CD4-positive, CD25-positive, alpha-beta regulatory T cell (primary cell): ENCODE data around the gene KCNQ1. TPM values are rescaled to one million over a fixed set of nuclear protein-coding genes. Genes with fewer than 3 reads are reported as not detected.

Experiments used
- ATAC-seq, 2 donors: fragments of 150-1000 bp; cut with Tn5 transposase; one replicate each; pipeline ENCODE4 v1.10.0; 2021; ENCODE audit warnings: low read depth in 2 of 2, moderate number of reproducible peaks in 2 of 2, moderate library complexity in 1 of 2
- DNase-seq, 3 donors: peaks; one replicate each; pipeline versions ENCODE4 v3.0.0 to v3.0.0-alpha.2; 2012 to 2022; ENCODE audit warnings: mixed read lengths in 1 of 3
- H3K27ac ChIP-seq: one replicate; pipeline ENCODE4 v1.7.0; 2013; ENCODE audit warnings: mild to moderate bottlenecking, low read length; ENCODE audit not compliant: insufficient read depth, poor library complexity, severe bottlenecking
- H3K27me3 ChIP-seq: one replicate; pipeline ENCODE4 v1.7.0; 2013; ENCODE audit warnings: low read length; ENCODE audit not compliant: control insufficient read depth, insufficient read depth
- H3K36me3 ChIP-seq: one replicate; pipeline ENCODE4 v1.7.0; 2013; ENCODE audit warnings: mild to moderate bottlenecking, low read length, moderate library complexity; ENCODE audit not compliant: control insufficient read depth, insufficient read depth
- H3K4me1 ChIP-seq: 2 replicates; pipeline ENCODE4 v1.7.0; 2013; ENCODE audit warnings: mild to moderate bottlenecking, low read length; ENCODE audit not compliant: insufficient read depth, control insufficient read depth, poor library complexity, severe bottlenecking
- H3K4me3 ChIP-seq: one replicate; pipeline ENCODE4 v1.7.0; 2013; ENCODE audit warnings: low read depth, mild to moderate bottlenecking, low read length, moderate library complexity
- H3K9me3 ChIP-seq, 2 experiments: 1 replicate in 1 of 2; 2 replicates in 1 of 2; pipeline ENCODE4 v1.7.0; 2013; ENCODE audit warnings: low read length in 2 of 2, mild to moderate bottlenecking in 1 of 2, moderate library complexity in 1 of 2; ENCODE audit not compliant: control insufficient read depth in 2 of 2
- H3K27ac Mint-ChIP-seq, 3 donors: one replicate each; pipeline ENCODE4 v1.8.0; 2020 to 2022; ENCODE audit warnings: mild to moderate bottlenecking in 3 of 3, mixed read lengths in 3 of 3, moderate library complexity in 2 of 3
- H3K27me3 Mint-ChIP-seq: one replicate; pipeline ENCODE4 v1.8.0; 2022; ENCODE audit warnings: mild to moderate bottlenecking, mixed read lengths
- H3K36me3 Mint-ChIP-seq: one replicate; pipeline ENCODE4 v1.8.0; 2020; ENCODE audit warnings: mixed read lengths
- H3K4me1 Mint-ChIP-seq, 4 donors: one replicate each; pipeline ENCODE4 v1.8.0; 2020 to 2022; ENCODE audit warnings: mixed read lengths in 4 of 4, mild to moderate bottlenecking in 1 of 4
- H3K4me3 Mint-ChIP-seq, 4 donors: one replicate each; pipeline ENCODE4 v1.8.0; 2020 to 2022; ENCODE audit warnings: mild to moderate bottlenecking in 4 of 4, mixed read lengths in 4 of 4, moderate library complexity in 3 of 4
- H3K9me3 Mint-ChIP-seq, 7 donors: one replicate each; pipeline ENCODE4 v1.8.0; 2020 to 2022; ENCODE audit warnings: mixed read lengths in 7 of 7, mild to moderate bottlenecking in 3 of 7, moderate library complexity in 2 of 7
- polyA plus RNA-seq, 4 donors: library from polyadenylated mRNA; unstranded; fragments of 300-500 nt; fragmentation: Illumina TruSeq; gene quantifications; one replicate each; pipeline ENCODE4 v1.2.3, GENCODE V29; 2021
- total RNA-seq: library from RNA; stranded (reverse); gene quantifications from one replicate; pipeline ENCODE4 v1.2.3, GENCODE V29; 2022

KCNQ1 gene
- total and polyA plus RNA-seq, 5 donors from 2014 or later: 5.5 to 13.4 (median 6.8) TPM

DNA sequence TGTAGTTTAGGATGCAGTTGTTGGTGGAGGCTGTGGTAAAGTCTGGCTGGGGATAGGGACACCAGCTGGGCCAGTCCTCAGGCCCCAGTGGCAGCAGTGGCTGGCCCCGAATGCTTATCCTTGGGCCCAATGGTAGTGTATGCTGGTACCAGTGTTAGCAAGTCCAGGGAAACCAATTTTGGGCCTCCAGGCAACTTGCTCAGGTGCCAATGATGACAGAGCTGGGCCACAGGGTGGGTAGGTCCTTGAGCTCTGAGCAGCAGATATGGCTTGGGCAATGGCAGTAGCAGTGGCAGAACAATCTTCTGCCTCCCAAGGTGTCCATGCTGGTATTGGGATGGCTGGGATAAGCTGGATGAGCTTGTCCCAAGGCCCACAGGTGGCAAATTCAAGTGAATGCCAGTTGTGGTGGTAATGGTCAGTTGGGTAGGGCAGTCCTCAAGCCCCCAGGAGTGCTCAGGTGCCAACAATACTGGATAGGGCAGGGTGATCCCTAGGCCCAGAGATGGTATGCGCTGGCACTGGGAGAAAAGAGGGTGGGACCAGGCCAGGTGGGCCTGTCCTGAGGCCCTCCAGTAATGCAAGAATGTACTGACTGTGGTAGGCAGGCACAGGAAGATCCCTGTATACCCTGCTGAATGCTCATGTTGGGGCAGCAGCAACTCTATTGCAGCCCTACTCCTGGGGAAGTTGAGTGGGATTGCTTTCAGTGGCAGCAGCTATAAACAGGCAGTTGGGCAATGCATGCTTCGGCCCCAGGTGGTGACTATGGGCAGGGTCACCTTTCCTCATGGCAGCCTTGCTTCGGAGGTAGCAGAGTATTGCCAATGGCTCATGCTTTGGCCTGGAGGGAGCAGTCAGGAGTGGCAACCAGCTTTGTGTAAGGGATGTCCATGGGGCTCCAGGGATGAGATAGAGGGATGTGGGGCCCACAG is 200.3 kb downstream of the KCNQ1 start:
- H3K36me3 ChIP-seq: no peaks in the 10 kb centered on the region
- H3K27ac Mint-ChIP-seq: no peak overlapping the region
- H3K27me3 ChIP-seq: no peaks in the 10 kb centered on the region
- no peak overlapping the region for H3K4me3 Mint-ChIP-seq
- H3K4me3 ChIP-seq: no peak overlapping the region
- ATAC-seq (no peak), DNase-seq (no peak)
- H3K9me3 ChIP-seq: peaks cover 43 to 64% of the 10 kb centered on the region in 2 experiments
- H3K27me3 Mint-ChIP-seq: no peaks in the 10 kb centered on the region
- H3K27ac ChIP-seq: no peak overlapping the region
- H3K4me1 ChIP-seq: no peaks in the 10 kb centered on the region
- H3K9me3 Mint-ChIP-seq: peaks cover 1 to 74% (median 33%) of the 10 kb centered on the region in 7 donors
- H3K36me3 Mint-ChIP-seq: peaks cover 51% of the 10 kb centered on the region
- no peaks in the 10 kb centered on the region for H3K4me1 Mint-ChIP-seq

DNA sequence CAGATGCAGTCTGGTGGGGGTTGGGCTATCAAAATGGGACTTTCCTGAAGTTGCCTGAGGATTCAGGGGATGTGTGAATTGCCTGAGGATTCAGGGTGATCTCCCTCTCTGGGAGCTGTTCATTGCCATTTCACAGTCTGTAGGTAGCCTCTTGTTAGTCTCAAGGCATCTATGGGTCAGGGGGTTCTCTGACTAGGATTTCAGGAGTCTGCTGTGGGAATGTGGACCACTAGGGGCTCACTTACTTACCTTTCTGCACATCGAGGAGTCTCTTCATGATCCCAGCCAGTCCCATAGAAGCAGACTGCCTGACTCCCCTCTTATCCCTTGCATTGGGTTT is 200.9 kb downstream of the KCNQ1 start:
- Mint-ChIP-seq H3K4me1 (no peaks in the 10 kb centered on the region), H3K4me3 (no peak overlapping the region), H3K9me3 (peaks cover under 1 to 73% (median 31%) of the 10 kb centered on the region in 7 donors), H3K36me3 (peaks cover 51% of the 10 kb centered on the region), H3K27me3 (no peaks in the 10 kb centered on the region), H3K27ac (no peak overlapping the region)
- ATAC-seq: no peak
- no peak for DNase-seq
- peaks cover 49 to 61% of the 10 kb centered on the region in 2 experiments for H3K9me3 ChIP-seq
- no peaks in the 10 kb centered on the region for H3K36me3 ChIP-seq
- H3K4me1 ChIP-seq: no peaks in the 10 kb centered on the region
- no peaks in the 10 kb centered on the region for H3K27me3 ChIP-seq
- no peak overlapping the region for H3K27ac ChIP-seq
- H3K4me3 ChIP-seq: no peak overlapping the region

DNA sequence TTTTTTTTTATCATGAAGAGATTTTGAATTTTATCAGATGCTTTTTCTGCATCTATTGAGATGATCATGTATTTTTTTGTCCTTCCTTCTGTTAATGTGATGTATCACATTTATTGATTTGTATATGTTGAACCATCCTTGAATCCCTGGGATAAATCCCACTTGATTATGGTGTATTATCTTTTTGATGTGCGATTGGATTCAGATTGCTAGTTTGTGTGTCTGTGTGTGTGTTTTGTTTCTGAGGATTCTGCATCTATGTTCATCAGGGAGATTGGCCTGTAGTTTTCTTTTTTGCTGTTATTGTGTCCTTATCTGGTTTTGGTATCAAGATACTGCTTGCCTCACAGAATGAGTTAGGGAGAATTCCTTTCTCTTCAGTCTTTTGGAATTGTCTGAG is 202.4 kb downstream of the KCNQ1 start:
- Mint-ChIP-seq H3K27ac (no peak overlapping the region), H3K36me3 (peaks cover 40% of the 10 kb centered on the region), H3K4me3 (no peak overlapping the region), H3K4me1 (no peaks in the 10 kb centered on the region), H3K9me3 (peaks cover 1 to 68% (median 24%) of the 10 kb centered on the region in 7 donors), H3K27me3 (no peaks in the 10 kb centered on the region)
- ATAC-seq (no peak), DNase-seq (no peak)
- H3K27me3 ChIP-seq: no peaks in the 10 kb centered on the region
- no peak overlapping the region for H3K27ac ChIP-seq
- H3K36me3 ChIP-seq: no peaks in the 10 kb centered on the region
- peaks cover 47 to 61% of the 10 kb centered on the region in 2 experiments for H3K9me3 ChIP-seq
- H3K4me3 ChIP-seq: no peak overlapping the region
- H3K4me1 ChIP-seq: no peaks in the 10 kb centered on the region

DNA sequence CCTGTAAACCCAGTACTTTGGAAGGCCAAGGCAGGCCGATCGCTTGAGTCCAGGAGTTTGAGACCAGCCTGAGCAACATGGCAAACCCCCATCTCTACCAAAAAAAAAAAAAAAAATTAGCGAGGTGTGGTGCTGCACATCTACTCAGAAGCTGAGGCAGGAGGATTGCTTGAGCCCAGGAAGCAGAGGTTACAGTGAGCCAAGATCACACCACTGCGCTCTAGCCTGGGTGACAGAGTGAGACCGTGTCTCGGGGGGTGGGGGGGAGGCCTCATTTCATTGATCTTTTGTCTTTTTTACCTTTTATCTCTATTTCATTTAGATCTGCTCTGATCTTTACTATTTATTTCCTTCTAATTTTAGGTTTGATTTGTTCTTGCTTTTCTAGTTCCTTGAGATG is 203.1 kb downstream of the KCNQ1 start:
- H3K27me3 Mint-ChIP-seq: no peaks in the 10 kb centered on the region
- no peak for DNase-seq
- no peaks in the 10 kb centered on the region for H3K4me1 ChIP-seq
- no peaks in the 10 kb centered on the region for H3K4me1 Mint-ChIP-seq
- no peaks in the 10 kb centered on the region for H3K36me3 ChIP-seq
- peaks cover 34% of the 10 kb centered on the region for H3K36me3 Mint-ChIP-seq
- H3K4me3 ChIP-seq: no peak overlapping the region
- H3K27ac ChIP-seq: no peak overlapping the region
- no peak overlapping the region for H3K27ac Mint-ChIP-seq
- H3K9me3 Mint-ChIP-seq: peaks cover 1 to 67% (median 24%) of the 10 kb centered on the region in 7 donors
- H3K9me3 ChIP-seq: peaks cover 40 to 61% of the 10 kb centered on the region in 2 experiments
- no peak overlapping the region for H3K4me3 Mint-ChIP-seq
- H3K27me3 ChIP-seq: no peaks in the 10 kb centered on the region
- ATAC-seq: no peak

DNA sequence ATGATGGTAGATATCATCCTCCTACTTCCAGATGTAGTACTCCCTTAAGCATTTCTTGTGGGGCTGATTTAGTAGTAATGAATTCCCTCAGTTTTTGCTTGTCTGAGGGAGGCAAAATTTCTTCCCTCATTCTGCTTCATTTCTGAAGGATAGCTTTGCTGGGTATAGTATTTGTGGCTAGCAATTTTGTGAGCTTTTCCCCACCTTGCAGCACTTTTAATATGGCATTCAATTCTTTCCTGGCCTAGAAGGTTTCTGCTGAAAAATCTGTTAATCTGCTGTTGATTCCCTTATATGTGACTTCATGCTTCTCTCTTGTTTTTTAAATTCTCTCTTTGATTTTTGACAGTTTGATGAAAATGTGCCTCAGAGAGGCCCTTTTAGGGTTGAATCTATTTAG is 204.6 kb downstream of the KCNQ1 start:
- peaks cover 0 to 53% (median 17%) of the 10 kb centered on the region in 7 donors for H3K9me3 Mint-ChIP-seq
- no peaks in the 10 kb centered on the region for H3K36me3 ChIP-seq
- no peaks in the 10 kb centered on the region for H3K27me3 Mint-ChIP-seq
- H3K9me3 ChIP-seq: peaks cover 27 to 47% of the 10 kb centered on the region in 2 experiments
- no peak overlapping the region for H3K4me3 ChIP-seq
- no peak for ATAC-seq
- H3K4me1 Mint-ChIP-seq: no peaks in the 10 kb centered on the region
- peaks cover 28% of the 10 kb centered on the region for H3K36me3 Mint-ChIP-seq
- DNase-seq: no peak
- H3K27me3 ChIP-seq: no peaks in the 10 kb centered on the region
- no peak overlapping the region for H3K27ac Mint-ChIP-seq
- H3K4me1 ChIP-seq: no peaks in the 10 kb centered on the region
- no peak overlapping the region for H3K27ac ChIP-seq
- peak overlapping the region in 1 of 4 donors; percentile 47 for H3K4me3 Mint-ChIP-seq

DNA sequence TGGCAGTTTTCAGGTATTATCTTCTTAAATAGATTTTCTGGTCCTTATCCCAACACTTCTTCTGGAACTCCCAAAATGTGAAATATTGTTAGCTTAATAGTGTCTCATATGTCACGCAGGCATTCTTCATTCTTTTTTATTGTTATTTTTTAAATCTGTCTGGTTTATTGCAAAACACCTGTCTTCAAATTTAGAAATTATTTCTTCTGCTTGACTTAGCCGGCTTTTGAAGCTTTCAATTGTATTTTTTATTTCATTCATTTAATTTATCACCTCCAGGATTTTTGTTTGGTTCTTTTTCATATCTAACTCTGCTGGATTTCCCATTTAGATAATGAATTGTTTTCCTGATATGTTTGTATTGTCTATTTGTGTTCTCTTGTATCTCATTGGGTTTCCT is 205.0 kb downstream of the KCNQ1 start:
- Histone ChIP-seq H3K27me3 (no peaks in the 10 kb centered on the region), H3K4me1 (no peaks in the 10 kb centered on the region), H3K27ac (no peak overlapping the region), H3K9me3 (peaks cover 27 to 43% of the 10 kb centered on the region in 2 experiments), H3K36me3 (no peaks in the 10 kb centered on the region), H3K4me3 (no peak overlapping the region)
- no peak for DNase-seq
- H3K27ac Mint-ChIP-seq: no peak overlapping the region
- no peak for ATAC-seq
- H3K9me3 Mint-ChIP-seq: peaks cover 0 to 50% (median 17%) of the 10 kb centered on the region in 7 donors
- peaks cover 24% of the 10 kb centered on the region for H3K36me3 Mint-ChIP-seq
- H3K27me3 Mint-ChIP-seq: no peaks in the 10 kb centered on the region
- H3K4me3 Mint-ChIP-seq: peak overlapping the region in 1 of 4 donors; percentile 47
- no peaks in the 10 kb centered on the region for H3K4me1 Mint-ChIP-seq

DNA sequence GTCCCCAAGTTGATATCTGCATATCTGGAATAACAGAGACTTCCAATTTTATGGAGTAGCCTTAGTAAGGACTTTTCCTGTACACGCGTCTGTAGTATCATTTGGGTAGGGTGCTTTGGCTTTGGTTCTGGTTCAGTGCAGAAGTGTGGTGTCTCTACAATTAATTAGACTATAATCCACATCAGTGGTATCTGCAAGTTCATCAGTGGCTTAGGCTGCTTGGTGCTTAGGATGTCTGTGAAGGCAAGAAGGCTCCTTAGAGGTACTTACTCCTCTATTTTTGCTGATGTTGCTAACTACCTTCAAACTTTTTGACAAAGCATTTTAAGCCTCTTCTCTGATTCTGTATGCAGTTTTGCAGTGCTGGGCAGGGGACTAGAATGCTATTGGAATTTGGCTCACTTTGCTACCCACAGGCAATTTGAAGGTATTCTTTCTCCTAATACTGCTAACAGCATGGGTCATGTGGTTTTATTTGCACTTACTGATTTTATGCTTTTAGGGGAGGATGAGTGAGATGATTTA is 205.6 kb downstream of the KCNQ1 start:
- Mint-ChIP-seq H3K27me3 (no peaks in the 10 kb centered on the region), H3K4me3 (no peak overlapping the region), H3K9me3 (peaks cover 0 to 48% (median 17%) of the 10 kb centered on the region in 7 donors), H3K27ac (no peak overlapping the region), H3K4me1 (no peaks in the 10 kb centered on the region), H3K36me3 (peaks cover 24% of the 10 kb centered on the region)
- Histone ChIP-seq H3K4me1 (no peaks in the 10 kb centered on the region), H3K27me3 (no peaks in the 10 kb centered on the region), H3K27ac (no peak overlapping the region), H3K9me3 (peaks cover 27 to 37% of the 10 kb centered on the region in 2 experiments), H3K4me3 (no peak overlapping the region), H3K36me3 (no peaks in the 10 kb centered on the region)
- no peak for ATAC-seq
- no peak for DNase-seq
